GM12891 (cell line): ENCODE measurements around the gene GJC1.

ENCODE experiments used
- POLR2A ChIP-seq: IDR thresholded peaks from 2 replicates; pipeline ENCODE4 v1.6.1; 2011; ENCODE audit warnings: low read depth, low read length, control low read depth
- POLR2AphosphoS5 ChIP-seq: IDR thresholded peaks from 2 replicates; pipeline ENCODE4 v1.6.1; 2011; ENCODE audit warnings: low read depth, low read length, control low read depth
- TAF1 ChIP-seq: IDR thresholded peaks from 2 replicates; pipeline ENCODE4 v1.6.1; 2011; ENCODE audit warnings: low read depth, low read length, control low read depth

DNA sequence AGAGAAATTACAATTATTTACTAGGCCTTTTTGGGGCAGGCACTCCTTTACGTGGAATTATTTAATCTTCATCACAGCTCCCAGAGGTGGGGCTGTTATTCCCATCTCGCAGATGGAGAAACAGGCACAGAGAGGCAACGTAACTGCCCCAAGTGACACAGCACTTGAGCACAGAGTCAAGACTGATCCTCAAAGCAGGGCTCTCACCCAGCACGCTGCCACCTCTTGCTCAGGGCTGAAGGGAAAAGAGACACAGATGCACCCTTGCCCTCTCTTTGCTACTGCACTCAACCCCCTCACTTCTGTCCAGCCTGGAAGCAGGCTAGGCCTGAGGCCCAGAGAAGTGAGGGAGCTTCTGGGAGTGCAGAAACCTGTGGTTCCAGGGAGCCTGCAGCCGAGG lies 66.9 kb downstream of the GJC1 start:
- TF ChIP-seq TAF1: no peak
- TF ChIP-seq POLR2A: no peak
- TF ChIP-seq POLR2AphosphoS5: no peak
